Mesenchymal stem cell (in vitro differentiated cells and primary cell): ENCODE data around the gene GPS1.

Source experiments
- DNase-seq: peaks from one replicate; pipeline ENCODE4 v3.0.0-alpha.2; 2013
- H2AFZ ChIP-seq: one replicate; pipeline ENCODE4 v1.6.1; 2013; ENCODE audit warnings: low read depth, mild to moderate bottlenecking, control low read depth, inconsistent platforms, low read length, moderate library complexity
- H2AK5ac ChIP-seq: 2 replicates; pipeline ENCODE4 v1.6.1; 2013; ENCODE audit warnings: low read length, moderate library complexity, mild to moderate bottlenecking, inconsistent platforms; ENCODE audit not compliant: severe bottlenecking
- H2BK120ac ChIP-seq: one replicate; pipeline ENCODE4 v1.6.1; 2013; ENCODE audit warnings: low read depth, mild to moderate bottlenecking, inconsistent platforms, low read length, moderate library complexity
- H2BK12ac ChIP-seq, 2 experiments: one replicate each; pipeline ENCODE4 v1.6.1; 2013; ENCODE audit warnings: inconsistent platforms in 2 of 2, low read length in 2 of 2, mild to moderate bottlenecking in 2 of 2, moderate library complexity in 2 of 2, control low read depth in 1 of 2
- H2BK15ac ChIP-seq: one replicate; pipeline ENCODE4 v1.6.1; 2013; ENCODE audit warnings: mild to moderate bottlenecking, low read depth, inconsistent platforms; ENCODE audit not compliant: poor library complexity, severe bottlenecking
- H2BK5ac ChIP-seq: 2 replicates; pipeline ENCODE4 v1.6.1; 2013; ENCODE audit warnings: low read depth, mild to moderate bottlenecking, low read length, control low read depth, inconsistent platforms; ENCODE audit not compliant: poor library complexity, severe bottlenecking
- H3K14ac ChIP-seq, 2 experiments: one replicate each; pipeline ENCODE4 v1.6.1; 2013; ENCODE audit warnings: inconsistent platforms in 2 of 2, low read length in 2 of 2, control low read depth in 1 of 2, mild to moderate bottlenecking in 1 of 2, moderate library complexity in 1 of 2
- H3K18ac ChIP-seq, 2 experiments: one replicate each; pipeline ENCODE4 v1.6.1; 2013; ENCODE audit warnings: inconsistent platforms in 2 of 2, low read length in 2 of 2, control low read depth in 1 of 2, low read depth in 1 of 2, mild to moderate bottlenecking in 1 of 2
- H3K23ac ChIP-seq, 2 experiments: one replicate each; pipeline ENCODE4 v1.6.1; 2013; ENCODE audit warnings: inconsistent platforms in 2 of 2, low read length in 2 of 2, mild to moderate bottlenecking in 2 of 2, moderate library complexity in 2 of 2, control low read depth in 1 of 2
- H3K27ac ChIP-seq: 2 replicates; pipeline ENCODE4 v1.5.1; 2013; ENCODE audit warnings: mild to moderate bottlenecking, moderate library complexity, low read length, control low read depth, inconsistent platforms; ENCODE audit not compliant: poor library complexity, severe bottlenecking
- H3K27me3 ChIP-seq, 2 experiments: 2 replicates each; pipeline versions ENCODE4 v1.6.1 to v1.7.0; 2013; ENCODE audit warnings: low read length in 2 of 2, mild to moderate bottlenecking in 2 of 2, moderate library complexity in 2 of 2, control low read depth in 1 of 2, inconsistent platforms in 1 of 2; ENCODE audit not compliant: control insufficient read depth in 1 of 2, insufficient read depth in 1 of 2
- H3K36me3 ChIP-seq, 2 experiments: 2 replicates each; pipeline versions ENCODE4 v1.6.1 to v1.7.0; 2013; ENCODE audit warnings: low read length in 2 of 2, control low read depth in 1 of 2, inconsistent platforms in 1 of 2, low read depth in 1 of 2, mild to moderate bottlenecking in 1 of 2; ENCODE audit not compliant: insufficient read depth in 2 of 2, control insufficient read depth in 1 of 2
- H3K4ac ChIP-seq, 2 experiments: one replicate each; pipeline ENCODE4 v1.6.1; 2013; ENCODE audit warnings: inconsistent platforms in 2 of 2, low read length in 2 of 2, mild to moderate bottlenecking in 2 of 2, moderate library complexity in 2 of 2, control low read depth in 1 of 2, low read depth in 1 of 2
- H3K4me1 ChIP-seq: 2 replicates; pipeline ENCODE4 v1.6.1; 2013; ENCODE audit warnings: low read depth, low read length, control low read depth; ENCODE audit not compliant: control insufficient read depth, insufficient read depth
- H3K4me2 ChIP-seq: 2 replicates; pipeline ENCODE4 v1.6.1; 2013; ENCODE audit warnings: low read length, mild to moderate bottlenecking, inconsistent platforms; ENCODE audit not compliant: poor library complexity, severe bottlenecking
- H3K4me3 ChIP-seq, 2 experiments: 2 replicates each; pipeline versions ENCODE4 v1.5.1 to v1.7.0; 2013; ENCODE audit warnings: low read length in 2 of 2, mild to moderate bottlenecking in 2 of 2, control low read depth in 1 of 2, low read depth in 1 of 2; ENCODE audit not compliant: insufficient read depth in 1 of 2
- H3K79me1 ChIP-seq: replicated peaks from 2 replicates; pipeline ENCODE4 v1.6.1; 2013; ENCODE audit warnings: mild to moderate bottlenecking, control low read depth, low read length, inconsistent platforms; ENCODE audit not compliant: poor library complexity, severe bottlenecking
- H3K9ac ChIP-seq: 2 replicates; pipeline ENCODE4 v1.7.0; 2013; ENCODE audit warnings: mild to moderate bottlenecking, low read length, moderate library complexity
- H3K9me3 ChIP-seq: 2 replicates; pipeline ENCODE4 v1.7.0; 2013; ENCODE audit warnings: mild to moderate bottlenecking, low read length; ENCODE audit not compliant: control insufficient read depth
- H4K8ac ChIP-seq: one replicate; pipeline ENCODE4 v1.6.1; 2013; ENCODE audit warnings: inconsistent platforms, mild to moderate bottlenecking, low read length, moderate library complexity
- H4K91ac ChIP-seq: one replicate; pipeline ENCODE4 v1.6.1; 2013; ENCODE audit warnings: mild to moderate bottlenecking, low read length, inconsistent platforms
- WGBS: methylation state at CpG from one replicate; pipeline ENCODE4 v1.1.7; 2013; ENCODE audit warnings: mixed read lengths; 5-methylcytosine and 5-hydroxymethylcytosine counted together

GPS1 gene

DNA sequence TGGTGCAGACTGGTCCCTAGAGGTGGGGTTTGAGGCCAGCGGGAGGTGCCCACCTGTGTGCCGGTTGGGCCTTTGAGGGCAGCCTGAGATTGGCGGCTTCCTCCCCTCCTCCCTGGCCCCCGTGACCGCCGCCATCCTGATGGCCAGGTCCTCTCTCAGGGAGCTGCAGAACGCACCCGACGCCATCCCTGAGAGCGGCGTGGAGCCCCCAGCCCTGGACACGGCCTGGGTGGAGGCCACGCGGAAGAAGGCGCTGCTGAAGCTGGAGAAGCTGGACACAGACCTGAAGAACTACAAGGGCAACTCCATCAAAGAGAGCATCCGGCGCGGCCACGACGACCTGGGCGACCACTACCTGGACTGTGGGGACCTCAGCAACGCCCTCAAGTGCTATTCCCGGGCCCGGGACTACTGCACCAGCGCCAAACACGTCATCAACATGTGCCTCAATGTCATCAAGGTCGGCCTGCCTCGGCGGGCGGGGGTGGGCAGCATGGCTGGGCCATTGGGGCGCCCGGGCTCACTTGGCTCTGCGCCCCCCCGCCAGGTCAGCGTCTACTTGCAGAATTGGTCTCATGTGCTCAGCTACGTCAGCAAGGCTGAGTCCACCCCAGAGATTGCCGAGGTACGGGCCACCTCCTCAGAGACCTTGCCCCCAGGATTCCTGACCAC is 2.8 kb downstream of the GPS1 start:
- 97% methylated on average over 38 of the region's 38 CpGs for whole genome bisulfite sequencing

GRCh38 chr17:82055023-82055964 is 3.6 kb downstream of the GPS1 start:
- DNase-seq, result no peak
- no peaks in the 10 kb centered on the region for H3K27me3 ChIP-seq
- H3K4ac ChIP-seq, result no peak overlapping the region
- no peak overlapping the region for H3K9ac ChIP-seq
- H3K4me2 ChIP-seq, result no peak overlapping the region
- H2BK12ac ChIP-seq, result no peak overlapping the region
- no peak overlapping the region for H3K14ac ChIP-seq
- H3K27ac ChIP-seq, result no peak overlapping the region
- H3K4me3 ChIP-seq, result no peak overlapping the region
- peaks cover 41% of the 10 kb centered on the region for H3K79me1 ChIP-seq
- no peak overlapping the region for H2BK120ac ChIP-seq
- no peak overlapping the region for H2BK5ac ChIP-seq
- H2AFZ ChIP-seq, result no peak overlapping the region
- H2AK5ac ChIP-seq, result no peak overlapping the region
- H3K18ac ChIP-seq, result no peak overlapping the region
- peaks cover 64 to 79% of the 10 kb centered on the region in 2 experiments for H3K36me3 ChIP-seq
- H3K23ac ChIP-seq, result no peak overlapping the region
- H4K8ac ChIP-seq, result no peak overlapping the region
- no peaks in the 10 kb centered on the region for H3K9me3 ChIP-seq
- H2BK15ac ChIP-seq, result no peak overlapping the region
- WGBS, result 94% methylated on average over 25 of the region's 26 CpGs
- no peak overlapping the region for H4K91ac ChIP-seq
- peaks cover 31% of the 10 kb centered on the region for H3K4me1 ChIP-seq

More for the DNA sequence above, 2.8 kb downstream of the GPS1 start:
- Histone ChIP-seq H2BK120ac (no peak overlapping the region), H3K27me3 (no peaks in the 10 kb centered on the region), H3K79me1 (peaks cover 49% of the 10 kb centered on the region), H3K18ac (no peak overlapping the region), H3K23ac (no peak overlapping the region), H3K14ac (no peak overlapping the region), H3K27ac (no peak overlapping the region), H2AK5ac (no peak overlapping the region), H2BK15ac (no peak overlapping the region), H3K4me1 (peaks cover 38% of the 10 kb centered on the region), H3K9ac (no peak overlapping the region), H3K36me3 (peaks cover 63 to 79% of the 10 kb centered on the region in 2 experiments), H2BK12ac (no peak overlapping the region), H3K4ac (no peak overlapping the region), H3K9me3 (no peaks in the 10 kb centered on the region), H3K4me3 (no peak overlapping the region), H3K4me2 (no peak overlapping the region), H4K91ac (no peak overlapping the region), H2BK5ac (no peak overlapping the region), H4K8ac (no peak overlapping the region), H2AFZ (no peak overlapping the region)
- no peak for DNase-seq

GRCh38 chr17:82055965-82056728 is 4.4 kb downstream of the GPS1 start:
- Histone ChIP-seq H3K14ac (no peak overlapping the region), H2BK12ac (no peak overlapping the region), H3K27ac (no peak overlapping the region), H2AK5ac (no peak overlapping the region), H3K9ac (no peak overlapping the region), H3K4ac (no peak overlapping the region), H4K8ac (no peak overlapping the region), H2BK120ac (no peak overlapping the region), H3K4me2 (no peak overlapping the region), H3K4me3 (no peak overlapping the region), H3K36me3 (peaks cover 73 to 82% of the 10 kb centered on the region in 2 experiments), H2BK15ac (no peak overlapping the region), H3K18ac (no peak overlapping the region), H3K79me1 (peaks cover 36% of the 10 kb centered on the region), H3K4me1 (peaks cover 24% of the 10 kb centered on the region), H4K91ac (no peak overlapping the region), H2BK5ac (no peak overlapping the region), H3K23ac (no peak overlapping the region), H3K27me3 (no peaks in the 10 kb centered on the region), H2AFZ (no peak overlapping the region), H3K9me3 (no peaks in the 10 kb centered on the region)
- WGBS, result 95% methylated on average over 28 of the region's 28 CpGs
- no peak for DNase-seq
